ENCODE data around the gene IL17RA. TPM values are rescaled to one million over a fixed set of nuclear protein-coding genes. Genes with fewer than 3 reads are reported as not detected.
A peak's percentile ranks its signal among the peaks of the same experiment; 100 is the strongest.

IL17RA gene
- polyA plus RNA-seq, 2 donors = 3.8 TPM

DNA sequence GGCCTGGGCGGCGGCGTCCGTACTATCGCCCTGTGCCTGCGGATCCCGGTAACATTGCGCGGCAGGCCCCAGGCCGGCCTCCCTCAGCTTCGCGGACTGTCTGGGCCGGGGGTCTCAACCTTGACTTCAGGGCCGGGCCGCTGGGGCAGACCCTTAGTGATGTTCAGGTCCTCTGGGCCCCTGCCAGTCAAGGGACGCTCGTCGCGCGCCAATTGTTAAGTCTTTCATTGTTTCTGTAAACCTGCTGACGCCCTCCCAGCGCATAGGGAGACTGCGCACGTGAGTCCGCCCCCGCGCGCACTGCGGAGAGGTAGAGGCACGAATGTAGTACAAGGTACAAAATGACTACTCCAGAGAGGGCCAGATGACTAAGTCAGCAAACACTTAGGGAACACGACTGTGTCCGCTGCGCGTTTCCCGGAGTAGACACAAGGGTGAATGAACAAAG lies 74.7 kb downstream of the IL17RA start:
- H3K9me3 ChIP-seq (ENCODE audit: control insufficient read depth in 2 of 2, insufficient read depth in 1 of 2, low read depth in 1 of 2, low read length in 1 of 2) = no peaks in the 10 kb centered on the region
- no peaks in the 10 kb centered on the region for H3K36me3 ChIP-seq (ENCODE audit: control insufficient read depth in 2 of 2, insufficient read depth in 2 of 2, low read length in 1 of 2)
- H3K27ac ChIP-seq (ENCODE audit: low read depth in 2 of 2, low read length in 1 of 2) = peak overlapping the region; percentile 87 to 96
- WGBS, 2 donors = 7% methylated on average over 35 of the region's 35 CpGs
- peak overlapping the region; percentile 71 to 82 for H3K4me3 ChIP-seq (ENCODE audit: low read depth in 1 of 2, low read length in 2 of 2)
- H3K4me1 ChIP-seq (ENCODE audit: control insufficient read depth in 2 of 2, insufficient read depth in 2 of 2, low read length in 1 of 2) = peaks cover 0 to 7% of the 10 kb centered on the region in 2 donors
- no peaks in the 10 kb centered on the region for H3K27me3 ChIP-seq (ENCODE audit: control insufficient read depth in 1 of 2, insufficient read depth in 2 of 2, low read length in 2 of 2)

DNA sequence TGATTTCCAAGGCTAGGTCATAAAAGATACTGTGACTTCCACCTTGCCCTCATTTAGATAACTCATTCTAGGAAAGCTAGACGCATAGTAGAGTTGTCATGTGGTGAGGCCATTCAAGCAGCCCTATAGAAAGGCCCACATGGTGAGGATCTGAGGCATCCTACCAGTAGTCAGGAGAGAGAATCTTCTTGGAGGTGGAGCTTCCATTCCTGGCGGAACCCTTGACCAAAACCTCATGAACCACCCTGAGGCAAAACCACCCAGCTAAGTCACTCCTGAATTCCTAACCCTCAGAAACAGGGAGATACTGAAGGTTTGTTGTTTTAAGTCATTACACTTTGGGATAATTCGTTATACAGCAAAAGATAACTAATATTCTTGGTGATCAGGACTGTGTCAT lies 77.2 kb downstream of the IL17RA start:
- Histone ChIP-seq H3K4me1 (ENCODE audit: control insufficient read depth in 2 of 2, insufficient read depth in 2 of 2, low read length in 1 of 2) (peaks cover 0 to 7% of the 10 kb centered on the region in 2 donors), H3K27me3 (ENCODE audit: control insufficient read depth in 1 of 2, insufficient read depth in 2 of 2, low read length in 2 of 2) (no peaks in the 10 kb centered on the region), H3K4me3 (ENCODE audit: low read depth in 1 of 2, low read length in 2 of 2) (no peak overlapping the region), H3K27ac (ENCODE audit: low read depth in 2 of 2, low read length in 1 of 2) (no peak overlapping the region), H3K36me3 (ENCODE audit: control insufficient read depth in 2 of 2, insufficient read depth in 2 of 2, low read length in 1 of 2) (no peaks in the 10 kb centered on the region), H3K9me3 (ENCODE audit: control insufficient read depth in 2 of 2, insufficient read depth in 1 of 2, low read depth in 1 of 2, low read length in 1 of 2) (no peaks in the 10 kb centered on the region)
- 84 to 91% methylated on average over 3 of the region's 3 CpGs for WGBS, 2 donors

DNA sequence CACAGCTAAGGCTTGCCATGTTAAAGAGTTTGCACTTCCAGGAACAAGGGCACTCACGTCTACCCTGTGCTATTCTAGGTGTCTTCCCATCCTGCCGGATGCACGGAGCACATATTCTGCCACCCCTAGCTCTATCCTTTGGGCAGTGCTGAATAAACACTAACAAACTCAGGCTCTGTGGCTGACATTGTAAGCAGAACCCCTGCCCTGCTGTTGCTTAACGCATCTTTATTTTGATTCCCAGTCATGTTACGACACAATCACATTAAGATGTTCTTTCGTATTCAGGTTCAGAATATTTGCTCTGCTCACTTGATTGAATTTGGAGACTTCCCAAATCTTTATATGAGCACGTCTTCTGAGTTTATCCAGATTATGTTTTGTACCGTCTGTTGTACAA lies 77.9 kb downstream of the IL17RA start:
- H3K4me3 ChIP-seq (ENCODE audit: low read depth in 1 of 2, low read length in 2 of 2) = no peak overlapping the region
- H3K27ac ChIP-seq (ENCODE audit: low read depth in 2 of 2, low read length in 1 of 2) = no peak overlapping the region
- H3K36me3 ChIP-seq (ENCODE audit: control insufficient read depth in 2 of 2, insufficient read depth in 2 of 2, low read length in 1 of 2) = no peaks in the 10 kb centered on the region
- no peaks in the 10 kb centered on the region for H3K27me3 ChIP-seq (ENCODE audit: control insufficient read depth in 1 of 2, insufficient read depth in 2 of 2, low read length in 2 of 2)
- WGBS, 2 donors = 77 to 81% methylated on average over 8 of the region's 8 CpGs
- peaks cover 0 to 7% of the 10 kb centered on the region in 2 donors for H3K4me1 ChIP-seq (ENCODE audit: control insufficient read depth in 2 of 2, insufficient read depth in 2 of 2, low read length in 1 of 2)
- no peaks in the 10 kb centered on the region for H3K9me3 ChIP-seq (ENCODE audit: control insufficient read depth in 2 of 2, insufficient read depth in 1 of 2, low read depth in 1 of 2, low read length in 1 of 2)

DNA sequence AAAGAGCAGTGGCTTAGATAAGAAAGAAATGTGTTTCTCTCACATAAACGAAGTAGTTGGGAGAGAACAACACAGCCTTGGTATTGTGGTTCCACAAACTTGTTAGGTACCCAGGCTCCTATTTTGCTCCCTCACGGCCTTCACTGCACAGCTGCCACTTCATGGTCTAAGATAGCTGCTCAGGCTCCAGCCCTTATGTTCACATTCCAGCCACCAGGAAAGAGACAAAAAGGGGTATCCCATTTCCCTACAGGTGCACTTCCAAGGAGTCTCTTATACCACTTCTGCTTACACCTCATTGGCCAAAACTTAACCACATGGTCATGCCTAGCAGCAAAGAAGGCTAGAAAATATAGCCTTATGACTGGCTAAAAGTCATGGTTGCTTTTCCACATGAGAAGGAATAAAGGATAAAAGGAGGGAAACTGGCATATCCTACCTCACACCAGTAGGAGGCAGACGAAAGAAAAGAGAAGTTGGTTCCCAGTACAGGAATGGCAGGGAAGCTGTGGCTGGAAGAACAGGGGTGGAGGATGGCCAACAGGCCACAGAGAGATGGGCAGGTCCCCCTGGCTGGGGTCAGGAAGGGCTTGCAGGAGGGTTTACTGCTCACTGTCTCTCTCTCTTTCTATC lies 79.7 kb downstream of the IL17RA start:
- no peak overlapping the region for H3K27ac ChIP-seq (ENCODE audit: low read depth in 2 of 2, low read length in 1 of 2)
- 83 to 88% methylated on average over 3 of the region's 3 CpGs for WGBS, 2 donors
- no peaks in the 10 kb centered on the region for H3K36me3 ChIP-seq (ENCODE audit: control insufficient read depth in 2 of 2, insufficient read depth in 2 of 2, low read length in 1 of 2)
- peaks cover 0 to 1% of the 10 kb centered on the region in 2 donors for H3K9me3 ChIP-seq (ENCODE audit: control insufficient read depth in 2 of 2, insufficient read depth in 1 of 2, low read depth in 1 of 2, low read length in 1 of 2)
- H3K4me1 ChIP-seq (ENCODE audit: control insufficient read depth in 2 of 2, insufficient read depth in 2 of 2, low read length in 1 of 2) = peaks cover 0 to 3% of the 10 kb centered on the region in 2 donors
- H3K27me3 ChIP-seq (ENCODE audit: control insufficient read depth in 1 of 2, insufficient read depth in 2 of 2, low read length in 2 of 2) = no peaks in the 10 kb centered on the region
- no peak overlapping the region for H3K4me3 ChIP-seq (ENCODE audit: low read depth in 1 of 2, low read length in 2 of 2)

Other genes with a start within 250 kb of the IL17RA start
- gene GAB4, start 76.8 kb upstream of the IL17RA start, polyA plus RNA-seq = not detected
- under 1 TPM; 0.19 to 0.33 TPM for gene TMEM121B, start 36.4 kb downstream of the IL17RA start, polyA plus RNA-seq
- 10 to 100 TPM; 15.2 to 26.4 TPM for gene HDHD5, start 74.3 kb downstream of the IL17RA start, polyA plus RNA-seq
- 1 to 10 TPM; 2.7 to 5.2 TPM for gene ADA2, start 134.4 kb downstream of the IL17RA start, polyA plus RNA-seq